Uterus (tissue), 2 donors: ENCODE measurements around the gene FICD.

Source experiments
- CTCF ChIP-seq, 4 experiments: fragments of 200-600 bp in 2 of 4; fragments of 450-650 bp in 2 of 4; sonication (generic) in 2 of 4; IDR thresholded peaks; one replicate each; pipeline ENCODE4 v1.5.1; 2016 to 2019; ENCODE audit warnings: antibody characterized with exemption in 4 of 4, mild to moderate bottlenecking in 2 of 4, moderate library complexity in 1 of 4
- POLR2A ChIP-seq, 2 donors: fragments of 450-650 bp; IDR thresholded peaks; one replicate each; pipeline ENCODE4 v1.6.1; 2016; ENCODE audit warnings: antibody characterized with exemption in 2 of 2, mild to moderate bottlenecking in 1 of 2, moderate library complexity in 1 of 2

- TF ChIP-seq CTCF (IDR thresholded peaks at IDR 0.05), result no peak
- TF ChIP-seq POLR2A (IDR thresholded peaks at IDR 0.05), result no peak
Measured at GRCh38 chr12:108502922-108503321, 12.2 kb upstream of the FICD start.
